Measurements from ENCODE around the gene ABI3. TPM values are rescaled to one million over a fixed set of nuclear protein-coding genes. Genes with fewer than 3 reads are reported as not detected.
"Not testable (repeated sequence)": the region's sequence is repeated elsewhere in the genome, so short reads cannot be mapped to it uniquely, and the experiment has no call there.

Gene ABI3
- total and polyA plus RNA-seq, 8 donors, result 6.5 to 23.8 (median 9.9) TPM

GRCh38 chr17:49260011-49260816 is 49.7 kb downstream of the ABI3 start:
- TF ChIP-seq, protein P1, sequence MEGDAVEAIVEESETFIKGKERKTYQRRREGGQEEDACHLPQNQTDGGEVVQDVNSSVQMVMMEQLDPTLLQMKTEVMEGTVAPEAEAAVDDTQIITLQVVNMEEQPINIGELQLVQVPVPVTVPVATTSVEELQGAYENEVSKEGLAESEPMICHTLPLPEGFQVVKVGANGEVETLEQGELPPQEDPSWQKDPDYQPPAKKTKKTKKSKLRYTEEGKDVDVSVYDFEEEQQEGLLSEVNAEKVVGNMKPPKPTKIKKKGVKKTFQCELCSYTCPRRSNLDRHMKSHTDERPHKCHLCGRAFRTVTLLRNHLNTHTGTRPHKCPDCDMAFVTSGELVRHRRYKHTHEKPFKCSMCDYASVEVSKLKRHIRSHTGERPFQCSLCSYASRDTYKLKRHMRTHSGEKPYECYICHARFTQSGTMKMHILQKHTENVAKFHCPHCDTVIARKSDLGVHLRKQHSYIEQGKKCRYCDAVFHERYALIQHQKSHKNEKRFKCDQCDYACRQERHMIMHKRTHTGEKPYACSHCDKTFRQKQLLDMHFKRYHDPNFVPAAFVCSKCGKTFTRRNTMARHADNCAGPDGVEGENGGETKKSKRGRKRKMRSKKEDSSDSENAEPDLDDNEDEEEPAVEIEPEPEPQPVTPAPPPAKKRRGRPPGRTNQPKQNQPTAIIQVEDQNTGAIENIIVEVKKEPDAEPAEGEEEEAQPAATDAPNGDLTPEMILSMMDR (IDR thresholded peaks at IDR 0.05), result no peak
- intact Hi-C loops (cut with DNase I), result no loop called here
- H3K9me3 ChIP-seq, result no peaks in the 10 kb centered on the region
- DNase-seq (peak; percentile 14 to 95 (median 56)), ATAC-seq (peak; percentile 90)
- H3K36me3 ChIP-seq, result no peaks in the 10 kb centered on the region
- H3K4me1 ChIP-seq, result peaks cover 0 to 17% of the 10 kb centered on the region in 2 donors
- no peaks in the 10 kb centered on the region for H3K27me3 ChIP-seq
- peak overlapping the region; percentile 31 to 53 for H3K4me3 ChIP-seq
- H3K27ac ChIP-seq, result peak overlapping the region; percentile 83 to 94

DNA sequence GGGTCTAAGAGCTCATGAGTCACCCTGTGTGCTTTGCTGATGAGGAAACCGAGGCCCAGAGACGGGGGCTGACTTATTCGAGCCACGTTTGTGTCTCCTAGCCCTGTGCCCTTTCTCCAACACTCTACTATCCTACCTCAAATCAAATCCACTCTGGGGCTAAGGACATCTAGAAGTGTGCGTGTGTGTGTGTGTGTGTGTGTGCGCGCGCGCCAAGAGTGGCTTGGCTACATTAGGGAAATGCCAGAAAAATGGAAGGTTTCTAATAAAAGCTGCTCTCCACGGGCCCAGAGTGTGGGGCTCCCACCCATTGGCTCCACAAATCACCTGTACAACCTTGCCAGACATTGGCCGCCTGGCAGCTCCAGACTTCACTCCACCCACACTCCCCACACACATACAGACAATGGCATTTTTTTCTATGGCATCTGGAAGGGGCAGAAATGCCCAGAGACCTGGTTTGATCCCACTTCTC is 50.3 kb downstream of the ABI3 start:
- DNase-seq (peak in 3 of 4 donors; percentile 15 to 39 (median 30)), ATAC-seq (no peak)
- Histone ChIP-seq H3K36me3 (no peaks in the 10 kb centered on the region), H3K9me3 (no peaks in the 10 kb centered on the region), H3K27me3 (no peaks in the 10 kb centered on the region), H3K4me1 (peaks cover 0 to 17% of the 10 kb centered on the region in 2 donors), H3K4me3 (peak overlapping the region; percentile 31 to 53), H3K27ac (peak overlapping the region; percentile 83 to 94)
- TF ChIP-seq, protein P1 (IDR thresholded peaks at IDR 0.05), result no peak
- intact Hi-C loops (cut with DNase I), result no loop called here

GRCh38 chr17:49261540-49261939 is 51.0 kb downstream of the ABI3 start:
- H3K36me3 ChIP-seq; ATAC-seq; H3K27ac ChIP-seq; DNase-seq; H3K27me3 ChIP-seq; intact Hi-C loops (cut with DNase I); H3K9me3 ChIP-seq; H3K4me3 ChIP-seq: not testable (repeated sequence)
- peaks cover 0 to 17% of the 10 kb centered on the region in 2 donors for H3K4me1 ChIP-seq

DNA sequence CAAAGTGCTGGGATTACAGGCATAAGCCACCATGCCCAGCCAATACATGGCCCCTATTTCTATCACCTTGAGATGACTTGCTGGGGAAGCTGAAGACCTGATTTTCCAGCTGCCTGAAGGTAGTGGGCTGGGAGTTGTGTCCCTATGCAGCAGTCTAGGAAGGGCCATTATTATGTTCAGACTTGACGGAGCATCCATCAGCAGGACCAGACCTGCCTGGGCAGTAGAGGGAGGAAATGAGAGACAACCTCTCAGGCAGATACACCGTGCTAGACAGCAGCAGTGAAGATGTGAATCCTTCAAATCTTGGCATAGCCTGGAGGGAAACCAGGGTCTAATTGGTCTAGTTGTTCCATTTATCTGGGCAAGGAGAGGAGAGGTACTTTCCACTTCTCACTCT is 55.7 kb downstream of the ABI3 start:
- H3K9me3 ChIP-seq, result no peaks in the 10 kb centered on the region
- peaks cover 0 to under 1% of the 10 kb centered on the region in 2 donors for H3K4me1 ChIP-seq
- TF ChIP-seq, protein P1 (IDR thresholded peaks at IDR 0.05), result no peak
- H3K27me3 ChIP-seq, result no peaks in the 10 kb centered on the region
- H3K4me3 ChIP-seq, result no peak overlapping the region
- ATAC-seq (no peak), DNase-seq (no peak)
- intact Hi-C loops (cut with DNase I), result no loop called here
- no peak overlapping the region for H3K27ac ChIP-seq
- H3K36me3 ChIP-seq, result no peaks in the 10 kb centered on the region

- TF ChIP-seq, protein P1 (IDR thresholded peaks at IDR 0.05), result no peak
- no peak for ATAC-seq
- intact Hi-C loops (cut with DNase I), result no loop called here
These were observed 57.4 kb downstream of the ABI3 start for GRCh38 chr17:49267912-49268311.

More at GRCh38 chr17:49267912-49268311, 57.4 kb downstream of the ABI3 start:
- DNase-seq, result no peak
- H3K27ac ChIP-seq, result no peak overlapping the region
- H3K9me3 ChIP-seq, result no peaks in the 10 kb centered on the region
- H3K4me3 ChIP-seq, result no peak overlapping the region
- no peaks in the 10 kb centered on the region for H3K4me1 ChIP-seq
- no peaks in the 10 kb centered on the region for H3K27me3 ChIP-seq
- H3K36me3 ChIP-seq, result no peaks in the 10 kb centered on the region
